Parathyroid adenoma (tissue), 2 donors: ENCODE results near the gene AFM.

Source experiments
- H2AFZ ChIP-seq: fragments of 300-600 bp; sonication (generic); one replicate; pipeline ENCODE4 v1.7.0; 2017; ENCODE audit warnings: antibody characterized with exemption, mild to moderate bottlenecking
- H3K27ac ChIP-seq: fragments of 300-600 bp; sonication (generic); one replicate; pipeline ENCODE4 v1.7.0; 2017
- H3K27me3 ChIP-seq: fragments of 300-600 bp; sonication (generic); one replicate; pipeline ENCODE4 v1.7.0; 2017; ENCODE audit warnings: low read length; ENCODE audit not compliant: control insufficient read depth, insufficient read depth
- H3K36me3 ChIP-seq: fragments of 300-600 bp; sonication (generic); one replicate; pipeline ENCODE4 v1.7.0; 2017; ENCODE audit warnings: low read length; ENCODE audit not compliant: control insufficient read depth, insufficient read depth
- H3K4me1 ChIP-seq: fragments of 300-600 bp; sonication (generic); one replicate; pipeline ENCODE4 v1.7.0; 2017; ENCODE audit warnings: control low read depth
- H3K4me2 ChIP-seq: fragments of 300-600 bp; sonication (generic); one replicate; pipeline ENCODE4 v1.7.0; 2017; ENCODE audit warnings: low read length
- H3K4me3 ChIP-seq: fragments of 300-600 bp; sonication (generic); one replicate; pipeline ENCODE4 v1.7.0; 2017; ENCODE audit warnings: low read depth, low read length
- H3K79me2 ChIP-seq: fragments of 300-600 bp; sonication (generic); one replicate; pipeline ENCODE4 v1.7.0; 2017; ENCODE audit warnings: control low read depth
- H3K9ac ChIP-seq: fragments of 300-600 bp; sonication (generic); one replicate; pipeline ENCODE4 v1.7.0; 2017; ENCODE audit warnings: mild to moderate bottlenecking
- H3K9me3 ChIP-seq: fragments of 300-600 bp; sonication (generic); one replicate; pipeline ENCODE4 v1.7.0; 2017; ENCODE audit warnings: low read length; ENCODE audit not compliant: control insufficient read depth
- TF ChIP-seq, protein P1 (sequence below): fragments of 300-600 bp; sonication (generic); IDR thresholded peaks from one replicate; pipeline ENCODE4 v1.7.0; 2017; ENCODE audit warnings: antibody characterized with exemption, mild to moderate bottlenecking
- donor health status: primary hyperparathyroidism.

Gene AFM

DNA sequence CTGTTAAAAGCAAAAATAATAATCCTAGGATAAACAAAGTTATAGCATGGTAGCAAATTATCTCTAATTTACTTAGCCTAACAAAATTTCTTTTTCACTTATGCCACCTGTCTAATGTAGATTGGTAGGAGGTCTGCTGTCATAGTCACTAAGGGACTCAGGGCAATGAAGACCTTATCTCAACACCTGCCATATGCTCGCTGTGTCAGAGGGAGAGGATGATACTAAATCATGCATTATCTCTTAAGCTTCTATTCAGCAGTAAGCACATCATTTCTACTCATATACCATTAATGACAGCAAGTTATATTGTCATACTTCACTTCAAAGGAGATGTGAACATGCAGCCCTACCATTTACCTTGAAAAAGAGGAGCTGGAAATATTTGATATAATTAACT is 44.1 kb downstream of the AFM start:
- no peak overlapping the region for H2AFZ ChIP-seq
- no peak overlapping the region for H3K9ac ChIP-seq
- no peaks in the 10 kb centered on the region for H3K27me3 ChIP-seq
- no peak overlapping the region for H3K4me3 ChIP-seq
- H3K79me2 ChIP-seq = no peaks in the 10 kb centered on the region
- no peaks in the 10 kb centered on the region for H3K4me1 ChIP-seq
- H3K27ac ChIP-seq = no peak overlapping the region
- TF ChIP-seq, protein P1, sequence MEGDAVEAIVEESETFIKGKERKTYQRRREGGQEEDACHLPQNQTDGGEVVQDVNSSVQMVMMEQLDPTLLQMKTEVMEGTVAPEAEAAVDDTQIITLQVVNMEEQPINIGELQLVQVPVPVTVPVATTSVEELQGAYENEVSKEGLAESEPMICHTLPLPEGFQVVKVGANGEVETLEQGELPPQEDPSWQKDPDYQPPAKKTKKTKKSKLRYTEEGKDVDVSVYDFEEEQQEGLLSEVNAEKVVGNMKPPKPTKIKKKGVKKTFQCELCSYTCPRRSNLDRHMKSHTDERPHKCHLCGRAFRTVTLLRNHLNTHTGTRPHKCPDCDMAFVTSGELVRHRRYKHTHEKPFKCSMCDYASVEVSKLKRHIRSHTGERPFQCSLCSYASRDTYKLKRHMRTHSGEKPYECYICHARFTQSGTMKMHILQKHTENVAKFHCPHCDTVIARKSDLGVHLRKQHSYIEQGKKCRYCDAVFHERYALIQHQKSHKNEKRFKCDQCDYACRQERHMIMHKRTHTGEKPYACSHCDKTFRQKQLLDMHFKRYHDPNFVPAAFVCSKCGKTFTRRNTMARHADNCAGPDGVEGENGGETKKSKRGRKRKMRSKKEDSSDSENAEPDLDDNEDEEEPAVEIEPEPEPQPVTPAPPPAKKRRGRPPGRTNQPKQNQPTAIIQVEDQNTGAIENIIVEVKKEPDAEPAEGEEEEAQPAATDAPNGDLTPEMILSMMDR = no peak
- H3K4me2 ChIP-seq = no peak overlapping the region
- H3K36me3 ChIP-seq = no peaks in the 10 kb centered on the region
- H3K9me3 ChIP-seq = no peaks in the 10 kb centered on the region

- TF ChIP-seq, protein P1 = no peak
- Histone ChIP-seq H3K27me3 (no peaks in the 10 kb centered on the region), H3K4me3 (no peak overlapping the region), H3K79me2 (no peaks in the 10 kb centered on the region), H3K9me3 (no peaks in the 10 kb centered on the region), H2AFZ (no peak overlapping the region), H3K27ac (no peak overlapping the region), H3K4me2 (no peak overlapping the region), H3K4me1 (no peaks in the 10 kb centered on the region), H3K9ac (no peak overlapping the region), H3K36me3 (no peaks in the 10 kb centered on the region)
These were observed 45.7 kb downstream of the AFM start for GRCh38 chr4:73527196-73527595.

DNA sequence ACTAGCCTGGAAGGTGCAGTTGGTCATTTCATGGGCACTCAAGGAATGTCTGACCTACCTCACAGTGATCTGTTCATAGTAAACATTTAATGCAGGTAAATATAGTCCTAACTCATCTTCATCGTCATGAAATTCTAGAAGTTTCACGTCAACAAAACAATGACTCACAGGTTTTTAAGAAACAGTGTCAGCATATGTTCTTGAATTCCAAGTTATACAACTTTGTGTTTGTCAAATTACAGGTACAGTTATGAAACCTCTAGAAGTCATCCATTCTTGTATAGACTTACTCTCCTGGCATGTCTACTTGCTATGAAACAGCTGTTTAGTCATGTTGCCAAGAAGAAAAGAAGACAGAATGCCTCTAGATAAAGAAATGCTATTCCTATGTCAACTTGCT is 46.6 kb downstream of the AFM start:
- H3K4me1 ChIP-seq = no peaks in the 10 kb centered on the region
- no peak overlapping the region for H3K4me3 ChIP-seq
- no peaks in the 10 kb centered on the region for H3K79me2 ChIP-seq
- no peak overlapping the region for H3K9ac ChIP-seq
- TF ChIP-seq, protein P1 = no peak
- H2AFZ ChIP-seq = no peak overlapping the region
- no peak overlapping the region for H3K27ac ChIP-seq
- H3K36me3 ChIP-seq = no peaks in the 10 kb centered on the region
- H3K4me2 ChIP-seq = no peak overlapping the region
- H3K27me3 ChIP-seq = no peaks in the 10 kb centered on the region
- no peaks in the 10 kb centered on the region for H3K9me3 ChIP-seq

DNA sequence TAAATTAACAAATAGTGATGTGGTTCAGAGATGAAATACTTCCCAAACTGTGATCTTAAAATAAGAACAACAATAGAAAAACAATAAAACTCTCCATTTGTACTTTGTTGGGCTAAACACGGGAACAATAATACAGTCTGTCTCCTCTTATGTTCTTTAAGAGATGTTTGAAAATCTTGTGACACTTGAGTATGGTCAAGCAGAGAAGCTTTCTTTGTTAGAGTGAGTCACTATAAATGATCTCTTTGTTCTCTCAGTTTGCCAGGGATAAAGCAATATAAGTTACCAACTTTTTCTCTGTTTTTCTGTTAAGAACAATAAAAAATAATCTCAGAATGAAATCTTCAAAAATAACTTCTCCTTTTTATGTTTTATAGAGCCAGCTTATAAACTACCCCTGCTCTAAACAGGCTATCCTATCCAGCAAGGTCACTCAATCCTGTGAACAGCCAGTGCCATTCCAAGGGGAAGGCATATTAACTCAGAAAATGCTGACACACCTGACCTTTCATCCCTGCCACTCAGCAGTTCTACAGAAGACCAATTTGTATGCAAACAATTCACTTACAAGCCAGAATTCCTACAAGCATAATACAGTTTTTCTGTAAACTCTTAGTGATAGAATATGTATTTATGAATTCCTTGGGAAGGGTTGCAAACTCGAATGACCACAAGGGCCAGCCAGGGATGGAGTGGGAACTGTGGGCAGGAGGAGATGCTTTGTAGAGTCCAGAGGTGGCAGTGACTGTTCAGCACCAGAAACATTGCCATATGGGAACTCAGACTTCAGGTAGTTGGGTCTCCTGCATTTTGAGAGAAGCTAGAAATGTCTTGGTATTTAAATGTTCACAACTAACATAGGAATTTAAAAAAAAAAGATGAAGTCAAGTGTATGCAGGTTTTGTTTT is 52.2 kb downstream of the AFM start:
- TF ChIP-seq, protein P1 = no peak
- Histone ChIP-seq H3K4me2 (no peak overlapping the region), H3K9me3 (no peaks in the 10 kb centered on the region), H3K79me2 (no peaks in the 10 kb centered on the region), H3K9ac (no peak overlapping the region), H3K4me3 (no peak overlapping the region), H3K27me3 (no peaks in the 10 kb centered on the region), H3K4me1 (no peaks in the 10 kb centered on the region), H3K36me3 (no peaks in the 10 kb centered on the region), H2AFZ (no peak overlapping the region), H3K27ac (no peak overlapping the region)

DNA sequence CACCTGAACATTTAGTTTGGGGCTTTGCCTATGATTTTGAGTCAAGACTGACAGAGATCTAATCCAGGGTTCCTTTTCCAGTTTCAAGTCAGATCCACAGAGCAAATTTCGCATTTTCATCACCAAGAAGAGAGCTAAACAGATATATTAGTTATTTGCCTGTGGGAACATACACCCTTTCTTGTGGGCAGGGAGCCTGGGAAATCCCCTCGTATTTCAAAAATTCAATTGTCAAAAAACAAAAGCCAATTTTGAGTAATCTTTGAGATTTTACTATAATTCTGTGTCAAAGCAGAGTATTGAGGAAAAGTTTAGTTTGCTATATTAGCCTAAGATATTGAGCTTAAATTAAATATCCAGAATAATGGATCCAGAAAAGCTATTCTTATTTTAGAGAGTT is 56.6 kb downstream of the AFM start:
- H3K4me1 ChIP-seq = no peaks in the 10 kb centered on the region
- H2AFZ ChIP-seq = no peak overlapping the region
- no peaks in the 10 kb centered on the region for H3K79me2 ChIP-seq
- no peaks in the 10 kb centered on the region for H3K9me3 ChIP-seq
- TF ChIP-seq, protein P1 = no peak
- no peak overlapping the region for H3K4me3 ChIP-seq
- H3K9ac ChIP-seq = no peak overlapping the region
- H3K4me2 ChIP-seq = no peak overlapping the region
- H3K36me3 ChIP-seq = no peaks in the 10 kb centered on the region
- H3K27ac ChIP-seq = no peak overlapping the region
- H3K27me3 ChIP-seq = no peaks in the 10 kb centered on the region
